GM23338 (cell line): Measurements from ENCODE around the gene TRDN. TPM values are rescaled to one million over a fixed set of nuclear protein-coding genes. Genes with fewer than 3 reads are reported as not detected.

Experiments
- ATAC-seq: fragments of 200-7000 bp; cut with Tn5 transposase; 3 replicates; pipeline ENCODE4 v1.9.1; 2020
- DNase-seq: peaks from one replicate; pipeline ENCODE4 v3.0.0-alpha.2; 2015; ENCODE audit warnings: low spot score
- H2AFZ ChIP-seq: fragments of 200-600 bp; sonication (generic); 2 replicates; pipeline ENCODE4 v1.8.0; 2016; ENCODE audit warnings: antibody characterized with exemption, mild to moderate bottlenecking, moderate library complexity
- H3F3A ChIP-seq: fragments of 200-600 bp; sonication (generic); replicated peaks from 2 replicates; pipeline ENCODE4 v1.8.0; 2017; ENCODE audit warnings: antibody characterized with exemption, mixed run types, low read depth
- H3K27ac ChIP-seq: fragments of 200-600 bp; sonication (generic); 2 replicates; pipeline ENCODE4 v1.6.1; 2016; ENCODE audit warnings: low read depth
- H3K27me3 ChIP-seq: fragments of 200-600 bp; sonication (generic); 2 replicates; pipeline ENCODE4 v1.8.0; 2016; ENCODE audit warnings: mild to moderate bottlenecking, mixed run types, moderate library complexity; ENCODE audit not compliant: insufficient read depth
- H3K36me3 ChIP-seq: fragments of 200-600 bp; sonication (generic); 2 replicates; pipeline ENCODE4 v1.8.0; 2016; ENCODE audit warnings: mild to moderate bottlenecking; ENCODE audit not compliant: insufficient read depth
- H3K4me1 ChIP-seq: fragments of 200-600 bp; sonication (generic); 2 replicates; pipeline ENCODE4 v1.8.0; 2016; ENCODE audit warnings: mild to moderate bottlenecking, moderate library complexity; ENCODE audit not compliant: insufficient read depth
- H3K4me2 ChIP-seq: fragments of 200-600 bp; sonication (generic); 2 replicates; pipeline ENCODE4 v1.7.1; 2017; ENCODE audit warnings: mixed run types
- H3K4me3 ChIP-seq: fragments of 200-600 bp; sonication (generic); 2 replicates; pipeline ENCODE4 v1.6.1; 2016; ENCODE audit warnings: mixed run types
- H3K79me2 ChIP-seq: fragments of 200-600 bp; sonication (generic); replicated peaks from 2 replicates; pipeline ENCODE4 v1.8.0; 2017; ENCODE audit warnings: mild to moderate bottlenecking; ENCODE audit not compliant: insufficient read depth
- H3K9me2 ChIP-seq: fragments of 200-600 bp; sonication (generic); 2 replicates; pipeline ENCODE4 v1.8.0; 2017; ENCODE audit not compliant: insufficient read depth
- H4K20me1 ChIP-seq: fragments of 200-600 bp; sonication (generic); replicated peaks from 2 replicates; pipeline ENCODE4 v1.8.0; 2017; ENCODE audit warnings: mild to moderate bottlenecking; ENCODE audit not compliant: insufficient read depth
- H3K27ac Mint-ChIP-seq: 2 replicates; pipeline ENCODE4 v1.8.0; 2020; ENCODE audit warnings: inconsistent platforms, mild to moderate bottlenecking, moderate library complexity, mixed read lengths
- H3K27me3 Mint-ChIP-seq: 3 replicates; pipeline ENCODE4 v1.8.0; 2022; ENCODE audit warnings: low read depth, mild to moderate bottlenecking, moderate library complexity, mixed read lengths, inconsistent platforms; ENCODE audit not compliant: insufficient read depth, poor library complexity
- H3K36me3 Mint-ChIP-seq: 3 replicates; pipeline ENCODE4 v1.8.0; 2021; ENCODE audit warnings: low read depth, mild to moderate bottlenecking, inconsistent platforms, moderate library complexity, mixed read lengths
- H3K4me1 Mint-ChIP-seq: 3 replicates; pipeline ENCODE4 v1.8.0; 2020; ENCODE audit warnings: mild to moderate bottlenecking, inconsistent platforms, mixed read lengths
- H3K4me3 Mint-ChIP-seq: 3 replicates; pipeline ENCODE4 v1.8.0; 2021; ENCODE audit warnings: moderate library complexity, mild to moderate bottlenecking, inconsistent platforms, mixed read lengths
- H3K9me3 Mint-ChIP-seq: 3 replicates; pipeline ENCODE4 v1.8.0; 2020; ENCODE audit warnings: moderate library complexity, mild to moderate bottlenecking, inconsistent platforms, mixed read lengths
- EZH2phosphoT487 ChIP-seq: fragments of 200-600 bp; sonication (generic); IDR thresholded peaks from one replicate; pipeline ENCODE4 v1.8.1; 2018; ENCODE audit warnings: antibody characterized with exemption; ENCODE audit not compliant: unreplicated experiment
- JUNB ChIP-seq: IDR thresholded peaks from one replicate; pipeline ENCODE4 v1.6.1; 2016; ENCODE audit warnings: antibody characterized with exemption; ENCODE audit not compliant: unreplicated experiment
- NANOG ChIP-seq: IDR thresholded peaks from 2 replicates; pipeline ENCODE4 v1.6.1; 2016; ENCODE audit warnings: antibody characterized with exemption, borderline replicate concordance
- POLR2AphosphoS5 ChIP-seq: IDR thresholded peaks from 2 replicates; pipeline ENCODE4 v1.6.1; 2016; ENCODE audit warnings: antibody characterized with exemption, low read depth
- STAT1 ChIP-seq: IDR thresholded peaks from one replicate; pipeline ENCODE4 v1.6.1; 2016; ENCODE audit warnings: antibody characterized with exemption; ENCODE audit not compliant: unreplicated experiment
- ZNF114 ChIP-seq: fragments of 250-450 bp; sonication (Bioruptor Pico); IDR thresholded peaks from 2 replicates; pipeline ENCODE4 v1.5.0; 2020; ENCODE audit warnings: mild to moderate bottlenecking, moderate library complexity
- ZNF462 ChIP-seq: fragments of 250-450 bp; sonication (Bioruptor Pico); IDR thresholded peaks from 2 replicates; pipeline ENCODE4 v1.5.0; 2020; ENCODE audit warnings: mild to moderate bottlenecking, moderate library complexity
- polyA plus RNA-seq: library from polyadenylated mRNA; unstranded; fragments of >200 nt; fragmentation: Nextera tagmentation; extraction: Ambion mirVana; gene quantifications from 2 replicates; pipeline ENCODE4 v1.2.1, GENCODE V29; 2016
- total RNA-seq: library from RNA; depleted of rRNA; stranded (reverse); fragments of >200 nt; shearing (Covaris generic); gene quantifications from 2 replicates; pipeline ENCODE4 v1.2.3, GENCODE V29; 2014
- TF ChIP-seq, protein P1 (sequence below): IDR thresholded peaks from one replicate; pipeline ENCODE4 v1.6.1; 2018; ENCODE audit warnings: antibody characterized with exemption; ENCODE audit not compliant: unreplicated experiment

The TRDN gene
- total and polyA plus RNA-seq, 2 experiments from 2014 or later = 35.5 to 137 TPM

DNA sequence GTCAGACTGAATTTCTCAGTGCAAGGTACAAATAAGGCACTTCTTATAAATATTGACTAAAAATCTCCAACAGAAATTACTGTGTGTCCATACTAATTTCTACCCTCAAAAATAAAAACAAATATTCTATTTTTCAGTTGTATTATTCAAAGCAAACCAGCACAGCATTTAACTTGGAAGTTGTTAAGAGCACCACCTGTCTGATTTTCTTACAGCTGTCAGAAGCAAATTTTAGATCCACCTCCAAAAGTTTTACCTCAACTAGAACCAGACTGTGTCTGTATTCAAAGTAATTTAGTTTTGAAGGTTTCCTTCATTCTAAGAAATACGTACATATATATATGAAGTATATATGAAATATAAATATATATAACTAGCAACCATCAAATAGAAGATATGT is 1.2 kb downstream of the TRDN start:
- Mint-ChIP-seq H3K27ac (no peak overlapping the region), H3K9me3 (no peaks in the 10 kb centered on the region), H3K4me1 (peaks cover 32% of the 10 kb centered on the region), H3K4me3 (no peak overlapping the region), H3K27me3 (no peaks in the 10 kb centered on the region), H3K36me3 (no peaks in the 10 kb centered on the region)
- H3K27me3 ChIP-seq = no peaks in the 10 kb centered on the region
- H3K36me3 ChIP-seq = no peaks in the 10 kb centered on the region
- no peak for DNase-seq
- H4K20me1 ChIP-seq = no peaks in the 10 kb centered on the region
- no peak overlapping the region for H2AFZ ChIP-seq
- no peak for ATAC-seq
- no peak overlapping the region for H3K4me2 ChIP-seq
- no peaks in the 10 kb centered on the region for H3K79me2 ChIP-seq
- no peak overlapping the region for H3K4me3 ChIP-seq
- no peaks in the 10 kb centered on the region for H3F3A ChIP-seq
- H3K9me2 ChIP-seq = no peaks in the 10 kb centered on the region
- H3K27ac ChIP-seq = no peak overlapping the region
- no peak for TF ChIP-seq POLR2AphosphoS5
- H3K4me1 ChIP-seq = peaks cover 6% of the 10 kb centered on the region; the same call in 1 of the 2 replicates

DNA sequence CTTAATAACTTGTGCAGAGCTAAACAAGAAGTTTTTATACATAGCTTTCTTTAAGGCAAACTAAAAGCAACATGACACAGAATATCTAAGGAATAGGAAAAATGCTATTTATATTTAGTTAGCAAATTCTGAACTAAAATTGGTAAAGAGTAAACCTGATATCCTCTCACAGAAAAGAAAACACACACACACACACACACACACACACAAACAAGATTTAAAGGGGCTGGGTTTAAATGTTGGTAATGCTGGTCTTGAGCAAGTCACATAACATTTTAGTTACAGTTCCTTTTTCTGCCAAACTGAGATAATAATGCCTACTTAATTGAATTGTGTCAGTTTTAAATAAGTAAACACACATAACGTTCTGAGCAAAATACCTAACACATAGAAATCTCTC is 1.6 kb downstream of the TRDN start:
- DNase-seq (no peak), ATAC-seq (no peak)
- H3K4me1 ChIP-seq = peaks cover 11% of the 10 kb centered on the region
- H3K36me3 Mint-ChIP-seq = no peaks in the 10 kb centered on the region
- no peaks in the 10 kb centered on the region for H3K27me3 Mint-ChIP-seq
- H3K36me3 ChIP-seq = no peaks in the 10 kb centered on the region
- H3K4me2 ChIP-seq = no peak overlapping the region
- no peaks in the 10 kb centered on the region for H3F3A ChIP-seq
- no peak overlapping the region for H2AFZ ChIP-seq
- H3K27ac ChIP-seq = no peak overlapping the region
- H3K4me3 ChIP-seq = no peak overlapping the region
- H3K9me2 ChIP-seq = no peaks in the 10 kb centered on the region
- 0 out of 2 replicates have a peak overlapping the region, but pooled peaks have one; percentile 30 for H3K27ac Mint-ChIP-seq
- H3K79me2 ChIP-seq = no peaks in the 10 kb centered on the region
- no peaks in the 10 kb centered on the region for H4K20me1 ChIP-seq
- TF ChIP-seq JUNB (no peak), ZNF114 (CRISPR knock-in tag) (no peak), NANOG (no peak), STAT1 (no peak), EZH2phosphoT487 (no peak), ZNF462 (CRISPR knock-in tag) (no peak)
- TF ChIP-seq, protein P1, sequence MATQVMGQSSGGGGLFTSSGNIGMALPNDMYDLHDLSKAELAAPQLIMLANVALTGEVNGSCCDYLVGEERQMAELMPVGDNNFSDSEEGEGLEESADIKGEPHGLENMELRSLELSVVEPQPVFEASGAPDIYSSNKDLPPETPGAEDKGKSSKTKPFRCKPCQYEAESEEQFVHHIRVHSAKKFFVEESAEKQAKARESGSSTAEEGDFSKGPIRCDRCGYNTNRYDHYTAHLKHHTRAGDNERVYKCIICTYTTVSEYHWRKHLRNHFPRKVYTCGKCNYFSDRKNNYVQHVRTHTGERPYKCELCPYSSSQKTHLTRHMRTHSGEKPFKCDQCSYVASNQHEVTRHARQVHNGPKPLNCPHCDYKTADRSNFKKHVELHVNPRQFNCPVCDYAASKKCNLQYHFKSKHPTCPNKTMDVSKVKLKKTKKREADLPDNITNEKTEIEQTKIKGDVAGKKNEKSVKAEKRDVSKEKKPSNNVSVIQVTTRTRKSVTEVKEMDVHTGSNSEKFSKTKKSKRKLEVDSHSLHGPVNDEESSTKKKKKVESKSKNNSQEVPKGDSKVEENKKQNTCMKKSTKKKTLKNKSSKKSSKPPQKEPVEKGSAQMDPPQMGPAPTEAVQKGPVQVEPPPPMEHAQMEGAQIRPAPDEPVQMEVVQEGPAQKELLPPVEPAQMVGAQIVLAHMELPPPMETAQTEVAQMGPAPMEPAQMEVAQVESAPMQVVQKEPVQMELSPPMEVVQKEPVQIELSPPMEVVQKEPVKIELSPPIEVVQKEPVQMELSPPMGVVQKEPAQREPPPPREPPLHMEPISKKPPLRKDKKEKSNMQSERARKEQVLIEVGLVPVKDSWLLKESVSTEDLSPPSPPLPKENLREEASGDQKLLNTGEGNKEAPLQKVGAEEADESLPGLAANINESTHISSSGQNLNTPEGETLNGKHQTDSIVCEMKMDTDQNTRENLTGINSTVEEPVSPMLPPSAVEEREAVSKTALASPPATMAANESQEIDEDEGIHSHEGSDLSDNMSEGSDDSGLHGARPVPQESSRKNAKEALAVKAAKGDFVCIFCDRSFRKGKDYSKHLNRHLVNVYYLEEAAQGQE = no peak
- H3K27me3 ChIP-seq = no peaks in the 10 kb centered on the region
- no peak overlapping the region for H3K4me3 Mint-ChIP-seq
- H3K9me3 Mint-ChIP-seq = no peaks in the 10 kb centered on the region
- H3K4me1 Mint-ChIP-seq = peaks cover 30% of the 10 kb centered on the region
